ENCODE data around the gene SAPCD2.
"Not testable (repeated sequence)": the region's sequence is repeated elsewhere in the genome, so short reads cannot be mapped to it uniquely, and the experiment has no call there.

SAPCD2 gene

GRCh38 chr9:137065336-137065967 lies 4.9 kb downstream of the SAPCD2 start:
- no peak for TF ChIP-seq CTCF (IDR thresholded peaks at IDR 0.05; ENCODE audit: low read depth, low read length, missing control alignments)
- DNase-seq (ENCODE audit: low read depth) = no peak
- in situ Hi-C loops (cut with HindIII; ENCODE audit: low sequenced_read_pairs) = no loop called here
- no peak overlapping the region for H3K4me3 ChIP-seq (ENCODE audit: low read depth, low read length)

- in situ Hi-C loops (cut with HindIII; ENCODE audit: low sequenced_read_pairs) = no loop called here
- no peak for DNase-seq (ENCODE audit: low read depth)
- TF ChIP-seq CTCF (IDR thresholded peaks at IDR 0.05; ENCODE audit: low read depth, low read length, missing control alignments) = no peak
- H3K4me3 ChIP-seq (ENCODE audit: low read depth, low read length) = no peak overlapping the region
These were observed 5.5 kb downstream of the SAPCD2 start for GRCh38 chr9:137064880-137065164.

- DNase-seq (ENCODE audit: low read depth) = no peak
- in situ Hi-C loops (cut with HindIII; ENCODE audit: low sequenced_read_pairs) = no loop called here
- no peak overlapping the region for H3K4me3 ChIP-seq (ENCODE audit: low read depth, low read length)
- peak; percentile 94 for TF ChIP-seq CTCF (IDR thresholded peaks at IDR 0.05; ENCODE audit: low read depth, low read length, missing control alignments)
These were observed 6.1 kb downstream of the SAPCD2 start for GRCh38 chr9:137064027-137064879.

- H3K4me3 ChIP-seq (ENCODE audit: low read depth, low read length) = no peak overlapping the region
- in situ Hi-C loops (cut with HindIII; ENCODE audit: low sequenced_read_pairs) = no loop called here
- no peak for TF ChIP-seq CTCF (IDR thresholded peaks at IDR 0.05; ENCODE audit: low read depth, low read length, missing control alignments)
- DNase-seq (ENCODE audit: low read depth) = no peak
These were observed 6.9 kb downstream of the SAPCD2 start for GRCh38 chr9:137063311-137064026.

- DNase-seq (ENCODE audit: low read depth); in situ Hi-C loops (cut with HindIII; ENCODE audit: low sequenced_read_pairs); H3K4me3 ChIP-seq (ENCODE audit: low read depth, low read length): not testable (repeated sequence)
These were observed 7.6 kb downstream of the SAPCD2 start for GRCh38 chr9:137062798-137063197.

- no peak overlapping the region for H3K4me3 ChIP-seq (ENCODE audit: low read depth, low read length)
- in situ Hi-C loops (cut with HindIII; ENCODE audit: low sequenced_read_pairs) = no loop called here
- no peak for TF ChIP-seq CTCF (IDR thresholded peaks at IDR 0.05; ENCODE audit: low read depth, low read length, missing control alignments)
- DNase-seq (ENCODE audit: low read depth) = no peak
These were observed 8.0 kb downstream of the SAPCD2 start for GRCh38 chr9:137062384-137062783.

All from astrocyte of the cerebellum (primary cell).